ENCODE data around the gene CEP112.

CEP112 gene

DNA sequence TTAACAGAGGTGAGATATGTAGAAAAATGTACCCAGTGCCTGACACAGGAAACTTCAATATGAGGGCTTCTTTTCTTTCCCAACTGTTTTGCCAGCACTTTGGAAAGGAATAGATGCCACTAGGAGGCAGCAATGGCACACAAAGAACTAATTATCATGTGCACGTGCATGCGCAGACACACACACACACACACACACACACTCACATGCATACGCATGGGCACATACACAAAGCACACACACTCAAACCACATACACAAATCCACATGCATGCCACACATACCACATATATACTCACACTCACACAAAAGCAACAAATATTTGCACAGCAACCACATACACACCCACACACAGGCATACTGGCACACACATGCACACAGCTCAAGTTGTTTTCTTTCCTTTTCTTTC is 8.8 kb upstream of the CEP112 start:
- Mint-ChIP-seq H3K4me3 (no peak overlapping the region), H3K36me3 (ENCODE audit: low read depth) (no peaks in the 10 kb centered on the region), H3K4me1 (no peaks in the 10 kb centered on the region), H3K9me3 (peaks cover 2% of the 10 kb centered on the region), H3K27me3 (ENCODE audit: low read depth) (no peaks in the 10 kb centered on the region), H3K27ac (peak overlapping the region in 1 of 3 experiments; percentile 4)
- TF ChIP-seq, protein P1, sequence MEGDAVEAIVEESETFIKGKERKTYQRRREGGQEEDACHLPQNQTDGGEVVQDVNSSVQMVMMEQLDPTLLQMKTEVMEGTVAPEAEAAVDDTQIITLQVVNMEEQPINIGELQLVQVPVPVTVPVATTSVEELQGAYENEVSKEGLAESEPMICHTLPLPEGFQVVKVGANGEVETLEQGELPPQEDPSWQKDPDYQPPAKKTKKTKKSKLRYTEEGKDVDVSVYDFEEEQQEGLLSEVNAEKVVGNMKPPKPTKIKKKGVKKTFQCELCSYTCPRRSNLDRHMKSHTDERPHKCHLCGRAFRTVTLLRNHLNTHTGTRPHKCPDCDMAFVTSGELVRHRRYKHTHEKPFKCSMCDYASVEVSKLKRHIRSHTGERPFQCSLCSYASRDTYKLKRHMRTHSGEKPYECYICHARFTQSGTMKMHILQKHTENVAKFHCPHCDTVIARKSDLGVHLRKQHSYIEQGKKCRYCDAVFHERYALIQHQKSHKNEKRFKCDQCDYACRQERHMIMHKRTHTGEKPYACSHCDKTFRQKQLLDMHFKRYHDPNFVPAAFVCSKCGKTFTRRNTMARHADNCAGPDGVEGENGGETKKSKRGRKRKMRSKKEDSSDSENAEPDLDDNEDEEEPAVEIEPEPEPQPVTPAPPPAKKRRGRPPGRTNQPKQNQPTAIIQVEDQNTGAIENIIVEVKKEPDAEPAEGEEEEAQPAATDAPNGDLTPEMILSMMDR (IDR thresholded peaks at IDR 0.05; ENCODE audit: unreplicated experiment in 3 of 3) = peak; percentile 61 to 72 (median 63)

DNA sequence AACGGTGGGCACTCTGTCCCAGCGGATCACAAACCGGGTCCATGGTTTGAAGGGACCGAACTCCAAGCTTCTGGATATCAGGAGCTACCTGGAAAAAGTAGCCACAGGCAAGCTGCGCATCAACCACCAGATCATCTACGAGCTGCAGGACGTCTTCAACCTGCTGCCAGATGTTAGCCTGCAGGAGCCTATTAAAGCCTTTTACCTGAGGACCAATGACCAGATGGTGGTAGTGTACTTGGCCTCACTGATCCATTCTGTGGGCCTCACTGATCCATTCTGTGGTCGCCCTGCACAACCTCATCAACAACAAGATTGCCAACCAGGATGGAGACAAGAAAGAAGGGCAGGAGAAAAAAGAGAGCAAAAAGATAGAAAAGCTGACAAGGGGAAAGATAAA is 6.3 kb upstream of the CEP112 start:
- no peaks in the 10 kb centered on the region for H3K9me3 Mint-ChIP-seq
- H3K4me3 Mint-ChIP-seq = no peak overlapping the region
- no peaks in the 10 kb centered on the region for H3K4me1 Mint-ChIP-seq
- TF ChIP-seq, protein P1 (IDR thresholded peaks at IDR 0.05; ENCODE audit: unreplicated experiment in 3 of 3) = no peak
- no peaks in the 10 kb centered on the region for H3K27me3 Mint-ChIP-seq (ENCODE audit: low read depth)
- no peak overlapping the region for H3K27ac Mint-ChIP-seq
- H3K36me3 Mint-ChIP-seq (ENCODE audit: low read depth) = no peaks in the 10 kb centered on the region

DNA sequence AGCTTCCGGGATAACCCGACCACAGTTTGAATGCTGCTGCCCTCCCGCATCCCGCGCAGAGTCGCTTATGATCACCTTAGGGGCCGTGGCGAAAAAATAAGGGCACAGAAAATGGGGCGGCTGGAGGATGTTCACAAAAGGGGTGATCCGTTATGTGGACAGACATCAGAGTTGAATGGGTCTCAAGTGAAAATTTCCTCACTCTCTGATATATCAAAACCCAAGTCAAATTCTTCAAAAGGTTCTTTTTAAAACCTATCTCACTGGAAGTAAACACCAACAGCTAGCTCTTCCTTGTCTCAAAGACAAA is 400 bp upstream of the CEP112 start:
- Mint-ChIP-seq H3K4me3 (peak overlapping the region; percentile 86 to 91 (median 88)), H3K27ac (peak overlapping the region; percentile 79 to 89 (median 81)), H3K36me3 (ENCODE audit: low read depth) (no peaks in the 10 kb centered on the region), H3K9me3 (no peaks in the 10 kb centered on the region), H3K4me1 (peaks cover 20% of the 10 kb centered on the region), H3K27me3 (ENCODE audit: low read depth) (no peaks in the 10 kb centered on the region)
- TF ChIP-seq, protein P1 (IDR thresholded peaks at IDR 0.05; ENCODE audit: unreplicated experiment in 3 of 3) = no peak

DNA sequence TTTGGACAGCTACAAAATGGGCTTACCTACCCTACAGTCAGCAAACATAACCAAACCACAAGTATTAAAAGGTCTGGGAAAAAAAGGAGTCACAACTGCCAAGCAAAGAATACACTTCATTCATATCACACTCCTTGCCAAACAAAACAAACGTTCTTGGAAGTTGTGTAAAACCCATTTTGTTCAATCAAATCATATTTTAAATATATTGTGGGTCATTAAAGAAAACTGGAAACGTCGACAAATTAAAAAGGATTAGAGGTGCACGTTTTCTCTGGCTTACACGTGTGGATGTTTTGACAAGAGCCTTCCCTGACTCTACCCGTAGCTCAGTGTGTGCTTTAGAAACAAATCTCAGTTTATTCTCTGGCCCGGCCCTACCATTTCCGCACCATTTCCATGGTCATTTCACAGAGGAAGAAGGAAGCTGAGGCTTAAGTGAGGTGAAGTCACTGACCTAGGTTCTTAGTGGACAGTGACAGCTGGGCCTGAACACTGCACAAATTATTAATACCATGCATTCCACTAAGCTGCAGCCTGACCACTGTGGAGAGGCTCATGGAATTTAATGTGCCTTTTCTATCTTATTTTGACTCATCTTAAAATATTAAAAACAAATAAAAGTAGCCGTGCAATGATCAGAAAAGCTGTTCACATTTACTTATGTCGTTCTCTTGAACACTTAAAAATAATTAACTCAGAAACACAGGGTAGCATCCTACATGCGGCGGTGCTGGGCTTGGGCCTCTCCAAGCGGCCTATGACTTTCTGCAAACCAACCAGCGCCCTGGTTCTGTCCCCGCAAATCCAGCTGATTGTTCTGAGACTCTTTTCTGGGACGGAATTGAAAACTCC is 968 bp downstream of the CEP112 start:
- Mint-ChIP-seq H3K27me3 (ENCODE audit: low read depth) (no peaks in the 10 kb centered on the region), H3K27ac (peak overlapping the region; percentile 53 to 81 (median 65)), H3K36me3 (ENCODE audit: low read depth) (no peaks in the 10 kb centered on the region), H3K4me1 (peaks cover 20% of the 10 kb centered on the region), H3K4me3 (peak overlapping the region; percentile 88 to 91 (median 91)), H3K9me3 (no peaks in the 10 kb centered on the region)
- TF ChIP-seq, protein P1 (IDR thresholded peaks at IDR 0.05; ENCODE audit: unreplicated experiment in 3 of 3) = no peak

DNA sequence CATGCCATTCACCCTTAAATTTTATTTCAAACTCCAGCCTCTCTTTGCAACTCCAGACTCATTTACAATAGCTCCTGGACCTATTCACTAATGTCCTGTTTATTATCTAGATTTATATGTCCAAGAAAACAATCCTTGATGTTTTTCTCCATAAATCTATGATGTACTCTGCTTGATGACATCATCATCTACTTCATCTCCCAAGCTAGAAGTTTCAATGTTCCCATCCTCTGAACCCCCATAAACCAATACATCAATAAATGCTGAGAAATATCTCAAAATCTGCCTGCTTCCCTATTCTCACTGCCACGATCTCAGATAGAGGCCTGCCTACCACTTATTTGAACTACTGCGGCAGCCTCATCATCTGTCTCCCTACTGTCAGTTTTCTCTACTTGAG is 4.2 kb downstream of the CEP112 start:
- peaks cover 19% of the 10 kb centered on the region for H3K4me1 Mint-ChIP-seq
- no peak overlapping the region for H3K27ac Mint-ChIP-seq
- no peaks in the 10 kb centered on the region for H3K27me3 Mint-ChIP-seq (ENCODE audit: low read depth)
- H3K9me3 Mint-ChIP-seq = peaks cover 2% of the 10 kb centered on the region
- peaks cover 13% of the 10 kb centered on the region for H3K36me3 Mint-ChIP-seq (ENCODE audit: low read depth)
- H3K4me3 Mint-ChIP-seq = no peak overlapping the region
- TF ChIP-seq, protein P1 (IDR thresholded peaks at IDR 0.05; ENCODE audit: unreplicated experiment in 3 of 3) = no peak

DNA sequence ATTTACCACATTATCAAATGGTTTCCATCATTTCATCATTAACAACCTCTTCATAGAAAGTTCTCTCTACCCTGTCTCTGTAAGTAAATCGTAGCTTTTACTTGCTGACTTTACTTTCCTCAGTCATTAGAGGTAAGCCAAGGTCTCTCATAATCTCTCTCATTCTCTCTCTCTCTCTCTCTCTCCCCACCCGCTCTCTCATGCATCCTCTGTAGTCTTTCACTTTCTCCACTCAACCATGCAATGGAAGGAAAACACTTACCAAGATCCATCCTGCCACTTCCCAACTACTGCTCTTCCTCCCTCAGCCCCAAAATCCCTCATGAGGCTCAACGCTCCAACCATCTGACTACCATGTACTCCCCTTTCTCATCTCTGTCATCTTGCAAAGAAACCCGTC is 6.1 kb downstream of the CEP112 start:
- peaks cover 28% of the 10 kb centered on the region for H3K36me3 Mint-ChIP-seq (ENCODE audit: low read depth)
- peaks cover 2% of the 10 kb centered on the region for H3K9me3 Mint-ChIP-seq
- no peaks in the 10 kb centered on the region for H3K27me3 Mint-ChIP-seq (ENCODE audit: low read depth)
- H3K4me1 Mint-ChIP-seq = peaks cover 11% of the 10 kb centered on the region
- no peak overlapping the region for H3K4me3 Mint-ChIP-seq
- no peak overlapping the region for H3K27ac Mint-ChIP-seq
- TF ChIP-seq, protein P1 (IDR thresholded peaks at IDR 0.05; ENCODE audit: unreplicated experiment in 3 of 3) = no peak
